Caco-2 (cell line): Measurements from ENCODE around the gene ABCA8. TPM values are rescaled to one million over a fixed set of nuclear protein-coding genes. Genes with fewer than 3 reads are reported as not detected.
"Not testable (repeated sequence)": the region's sequence is repeated elsewhere in the genome, so short reads cannot be mapped to it uniquely, and the experiment has no call there.

Experiments used
- BruUV-seq: library from RNA; stranded (reverse); fragments of 400-500 nt; replicated peaks from 2 replicates; lab custom pipeline; 2021; lab: Mats Ljungman, UMichigan
- CTCF ChIA-PET: fragments of 300-600 bp; sonication (Branson Sonifier 250); formaldehyde crosslinking; loops from one replicate; lab custom pipeline; 2022; ENCODE audit warnings: antibody characterized with exemption; lab: Charles Lee
- POLR2A ChIA-PET: fragments of 300-600 bp; sonication (Branson Sonifier 250); formaldehyde crosslinking; loops from one replicate; lab custom pipeline; 2022; ENCODE audit warnings: antibody characterized with exemption; lab: Charles Lee
- DNase-seq, 2 experiments: peaks; one replicate each; pipeline versions ENCODE4 v3.0.0 to v3.0.0-alpha.2; 2020 to 2022
- H3K27me3 ChIP-seq: replicated peaks from 2 replicates; pipeline ENCODE4 v1.6.0; 2011; ENCODE audit warnings: low read length; ENCODE audit not compliant: control insufficient read depth, insufficient read depth
- H3K36me3 ChIP-seq: 2 replicates; pipeline ENCODE4 v1.5.1; 2011; ENCODE audit warnings: low read length; ENCODE audit not compliant: control insufficient read depth, insufficient read depth
- H3K4me1 ChIP-seq: fragments of 250-450 bp; sonication (Bioruptor Pico); 2 replicates; pipeline ENCODE4 v1.5.1; 2020; ENCODE audit warnings: mild to moderate bottlenecking
- H3K4me3 ChIP-seq: 2 replicates; pipeline ENCODE4 v1.5.1; 2011; ENCODE audit warnings: low read depth, mild to moderate bottlenecking, control low read depth, low read length
- H3K9me3 ChIP-seq: fragments of 250-450 bp; sonication (Bioruptor Pico); 2 replicates; pipeline ENCODE4 v1.5.1; 2020; ENCODE audit warnings: mild to moderate bottlenecking, moderate library complexity
- H3K27ac Mint-ChIP-seq: one replicate; pipeline ENCODE4 v1.8.0; 2022; ENCODE audit warnings: mixed read lengths; ENCODE audit not compliant: unreplicated experiment
- H3K27me3 Mint-ChIP-seq: one replicate; pipeline ENCODE4 v1.8.0; 2022; ENCODE audit warnings: mixed read lengths; ENCODE audit not compliant: insufficient read depth, unreplicated experiment
- H3K36me3 Mint-ChIP-seq: one replicate; pipeline ENCODE4 v1.8.0; 2022; ENCODE audit warnings: mild to moderate bottlenecking, mixed read lengths; ENCODE audit not compliant: insufficient read depth, unreplicated experiment
- H3K4me1 Mint-ChIP-seq: one replicate; pipeline ENCODE4 v1.8.0; 2022; ENCODE audit warnings: low read depth, mixed read lengths; ENCODE audit not compliant: unreplicated experiment
- H3K4me3 Mint-ChIP-seq: one replicate; pipeline ENCODE4 v1.8.0; 2022; ENCODE audit warnings: mild to moderate bottlenecking, moderate library complexity, mixed read lengths; ENCODE audit not compliant: unreplicated experiment
- H3K9me3 Mint-ChIP-seq: one replicate; pipeline ENCODE4 v1.8.0; 2022; ENCODE audit warnings: mixed read lengths; ENCODE audit not compliant: unreplicated experiment
- CTCF ChIP-seq, 2 experiments: fragments of 200-600 bp in 1 of 2; IDR thresholded peaks; 1 replicate in 1 of 2; 2 replicates in 1 of 2; pipeline versions ENCODE4 v1.5.1 to v1.8.0; 2011 to 2022; ENCODE audit warnings: antibody characterized with exemption in 1 of 2, control low read depth in 1 of 2, inconsistent platforms in 1 of 2, low read depth in 1 of 2, low read length in 1 of 2, mild to moderate bottlenecking in 1 of 2, moderate library complexity in 1 of 2; ENCODE audit not compliant: insufficient read depth in 1 of 2, severe bottlenecking in 1 of 2, unreplicated experiment in 1 of 2
- intact Hi-C: fragments of 100-400 bp; cut with micrococcal nuclease; formaldehyde crosslinking; loops from one replicate; pipeline ENCODE4 v1.10.0; 2022; ENCODE audit not compliant: unreplicated experiment
- total RNA-seq: library from RNA; stranded (reverse); gene quantifications from 2 replicates; pipeline ENCODE4 v1.2.3, GENCODE V29; 2022

Gene ABCA8
- total RNA-seq, 1 experiment from 2014 or later: 0.91 TPM

DNA sequence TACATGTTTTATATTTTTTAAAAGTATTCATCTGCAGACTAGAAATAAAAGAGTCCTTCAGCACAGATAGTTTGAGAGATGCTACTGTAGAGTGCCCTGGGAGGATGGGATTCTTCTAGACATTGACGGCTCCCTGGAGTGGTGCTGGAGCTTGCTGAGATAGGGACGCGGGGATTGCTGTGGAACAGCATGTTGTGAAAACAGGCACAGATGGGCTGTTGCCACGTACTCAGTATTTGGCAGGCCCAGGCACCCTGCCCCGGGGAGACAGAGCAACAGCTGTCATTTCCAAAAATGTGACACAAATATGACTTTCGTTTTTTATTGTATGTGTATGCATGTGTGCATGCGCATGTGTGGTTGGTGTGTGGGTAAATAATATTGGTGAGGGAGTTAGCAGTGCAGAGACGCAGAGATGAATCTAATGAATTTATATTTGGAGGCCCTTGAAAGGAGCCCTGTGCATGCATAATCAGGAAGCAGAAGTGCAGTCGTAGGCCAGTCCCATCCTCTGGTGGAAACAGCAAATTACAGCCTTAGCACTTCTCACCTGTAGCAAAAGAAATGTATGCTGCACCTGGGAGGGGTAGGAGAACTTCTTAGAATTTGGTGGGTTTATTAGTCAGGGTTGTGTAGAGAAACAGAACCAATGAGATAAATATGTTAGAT lies 6.2 kb upstream of the ABCA8 start:
- intact Hi-C loops: no loop called here
- Mint-ChIP-seq H3K9me3 (no peaks in the 10 kb centered on the region), H3K4me3 (no peak overlapping the region), H3K27ac (no peak overlapping the region), H3K36me3 (no peaks in the 10 kb centered on the region), H3K4me1 (no peaks in the 10 kb centered on the region), H3K27me3 (no peaks in the 10 kb centered on the region)
- ChIA-PET CTCF (no interaction called here), POLR2A (no interaction called here)
- Histone ChIP-seq H3K36me3 (no peaks in the 10 kb centered on the region), H3K4me3 (no peak overlapping the region), H3K4me1 (no peaks in the 10 kb centered on the region), H3K27me3 (no peaks in the 10 kb centered on the region), H3K9me3 (0 out of 2 replicates have a peak, but pooled peaks cover 4% of the 10 kb centered on the region)
- TF ChIP-seq CTCF (IDR thresholded peaks at IDR 0.05; ENCODE audit: insufficient read depth in 1 of 2, low read depth in 1 of 2, low read length in 1 of 2, severe bottlenecking in 1 of 2, unreplicated experiment in 1 of 2): no peak
- DNase-seq: no peak
- no TSS peak for BruUV-seq

GRCh38 chr17:68959117-68959516 lies 3.9 kb upstream of the ABCA8 start:
- H3K4me3 Mint-ChIP-seq, H3K9me3 ChIP-seq, H3K4me1 Mint-ChIP-seq, H3K27ac Mint-ChIP-seq, intact Hi-C loops, POLR2A ChIA-PET, BruUV-seq, H3K27me3 Mint-ChIP-seq, H3K27me3 ChIP-seq, H3K36me3 ChIP-seq, H3K36me3 Mint-ChIP-seq, DNase-seq, H3K9me3 Mint-ChIP-seq, H3K4me3 ChIP-seq, CTCF ChIA-PET: not testable (repeated sequence)
- peaks cover 13% of the 10 kb centered on the region for H3K4me1 ChIP-seq

- no peaks in the 10 kb centered on the region for H3K27me3 ChIP-seq
- Mint-ChIP-seq H3K4me1 (peaks cover 12% of the 10 kb centered on the region), H3K27me3 (no peaks in the 10 kb centered on the region), H3K27ac (no peak overlapping the region), H3K36me3 (no peaks in the 10 kb centered on the region), H3K4me3 (no peak overlapping the region), H3K9me3 (no peaks in the 10 kb centered on the region)
- CTCF ChIA-PET: no interaction called here
- no TSS peak for BruUV-seq
- H3K36me3 ChIP-seq: no peaks in the 10 kb centered on the region
- TF ChIP-seq CTCF (IDR thresholded peaks at IDR 0.05; ENCODE audit: insufficient read depth in 1 of 2, low read depth in 1 of 2, low read length in 1 of 2, severe bottlenecking in 1 of 2, unreplicated experiment in 1 of 2): no peak
- H3K4me3 ChIP-seq: no peak overlapping the region
- POLR2A ChIA-PET: no interaction called here
- intact Hi-C loops: no loop called here
- DNase-seq: no peak
- 0 out of 2 replicates have a peak, but pooled peaks cover 4% of the 10 kb centered on the region for H3K9me3 ChIP-seq
- H3K4me1 ChIP-seq: peaks cover 14% of the 10 kb centered on the region
Observed at GRCh38 chr17:68957944-68958343, 2.8 kb upstream of the ABCA8 start.
